A549 (cell line): Measurements from ENCODE around the gene CCDC92B. TPM values are rescaled to one million over a fixed set of nuclear protein-coding genes. Genes with fewer than 3 reads are reported as not detected.
A peak's percentile ranks its signal among the peaks of the same experiment; 100 is the strongest.

Experiments used
- ATAC-seq, 2 experiments: fragments of 200-7000 bp in 1 of 2; fragments of >200 bp in 1 of 2; cut with Nextera tagmentation in 1 of 2; cut with Tn5 transposase in 1 of 2; 3 replicates each; pipeline versions ENCODE4 v1.8.0 to v1.9.1; 2018 to 2020; ENCODE audit warnings: mild to moderate bottlenecking in 1 of 2, moderate library complexity in 1 of 2
- CTCF ChIA-PET: fragments of 300-600 bp; sonication (Branson Sonifier 250); formaldehyde crosslinking; extraction: SDS; loops from one replicate; lab custom pipeline; 2021; ENCODE audit warnings: antibody characterized with exemption, inconsistent platforms; lab: Yijun Ruan, JAX
- POLR2A ChIA-PET: fragments of 350-600 bp; formaldehyde crosslinking; extraction: SDS; loops from one replicate; lab custom pipeline; 2021; ENCODE audit warnings: antibody characterized with exemption, inconsistent platforms; lab: Yijun Ruan, JAX
- DNase-seq, 2 experiments: peaks; one replicate each; pipeline versions ENCODE4 v3.0.0 to v3.0.0-alpha.2; 2011 to 2016; ENCODE audit warnings: low read depth in 1 of 2, low spot score in 1 of 2
- FAIRE-seq: peaks from 2 replicates; lab custom pipeline; 2011; peaks lifted over from hg19 to GRCh38; lab: Jason Lieb, UNC
- H3K27ac ChIP-seq, 2 experiments: fragments of >200 bp; sonication (Bioruptor Twin); formaldehyde crosslinking; 3 replicates each; pipeline ENCODE4 v1.5.1; 2016 to 2017
- H3K4me1 ChIP-seq: fragments of >200 bp; sonication (Bioruptor Twin); formaldehyde crosslinking; 3 replicates; pipeline ENCODE4 v1.6.1; 2016
- H3K4me2 ChIP-seq: fragments of >200 bp; sonication (Bioruptor Twin); formaldehyde crosslinking; 3 replicates; pipeline ENCODE4 v1.6.1; 2016
- H3K4me3 ChIP-seq: fragments of >200 bp; sonication (Bioruptor Twin); formaldehyde crosslinking; 3 replicates; pipeline ENCODE4 v1.5.1; 2016
- H3K9me3 ChIP-seq: fragments of >200 bp; sonication (Bioruptor Twin); formaldehyde crosslinking; 3 replicates; pipeline ENCODE4 v1.6.1; 2016
- CHD4 ChIP-seq: fragments of 200-600 bp; sonication (generic); IDR thresholded peaks from 2 replicates; pipeline ENCODE4 v1.6.1; 2016; ENCODE audit warnings: antibody characterized with exemption, mild to moderate bottlenecking, borderline replicate concordance
- ESRRA ChIP-seq: fragments of 150-350 bp; IDR thresholded peaks from 2 replicates; pipeline ENCODE4 v1.6.1; 2014; ENCODE audit warnings: mild to moderate bottlenecking, low read length, borderline replicate concordance
- FOXS1 ChIP-seq: fragments of 250-450 bp; sonication (Bioruptor Pico); IDR thresholded peaks from 2 replicates; pipeline ENCODE4 v1.5.0; 2020; ENCODE audit warnings: mild to moderate bottlenecking, moderate library complexity
- JUN ChIP-seq, 2 experiments: fragments of >200 bp; sonication (Bioruptor Twin); formaldehyde crosslinking; IDR thresholded peaks; 2 replicates in 1 of 2; 3 replicates in 1 of 2; pipeline ENCODE4 v1.6.1; 2016 to 2017
- KDM1A ChIP-seq: fragments of 200-600 bp; sonication (generic); IDR thresholded peaks from 2 replicates; pipeline ENCODE4 v1.6.1; 2016; ENCODE audit warnings: low read depth, mild to moderate bottlenecking
- KDM5A ChIP-seq: fragments of 200-600 bp; sonication (generic); IDR thresholded peaks from 2 replicates; pipeline ENCODE4 v1.6.1; 2016; ENCODE audit warnings: antibody characterized with exemption, mild to moderate bottlenecking
- MAX ChIP-seq: IDR thresholded peaks from 2 replicates; pipeline ENCODE4 v1.6.1; 2012
- MAZ ChIP-seq: fragments of 150-350 bp; IDR thresholded peaks from 2 replicates; pipeline ENCODE4 v1.6.1; 2014; ENCODE audit warnings: antibody characterized with exemption, low read depth, low read length, borderline replicate concordance
- NPAS2 ChIP-seq: fragments of 250-450 bp; sonication (Bioruptor Pico); IDR thresholded peaks from 2 replicates; pipeline ENCODE4 v1.8.0; 2022; ENCODE audit warnings: mild to moderate bottlenecking, moderate library complexity, borderline replicate concordance
- RAD21 ChIP-seq, 2 experiments: fragments of >200 bp in 1 of 2; sonication (Bioruptor Twin) in 1 of 2; formaldehyde crosslinking in 1 of 2; IDR thresholded peaks in 1 of 2; conservative IDR thresholded peaks in 1 of 2; 2 replicates in 1 of 2; 3 replicates in 1 of 2; pipeline ENCODE4 v1.6.1; 2012 to 2018; ENCODE audit warnings: inconsistent platforms in 1 of 2
- TFCP2L1 ChIP-seq: fragments of 250-450 bp; sonication (Bioruptor Pico); IDR thresholded peaks from 2 replicates; pipeline ENCODE4 v1.5.0; 2021; ENCODE audit warnings: mild to moderate bottlenecking
- TP53 ChIP-seq: fragments of 250-450 bp; sonication (Bioruptor Pico); IDR thresholded peaks from 2 replicates; pipeline ENCODE4 v1.5.0; 2021; ENCODE audit warnings: mild to moderate bottlenecking, moderate library complexity
- USF2 ChIP-seq: fragments of 450-650 bp; IDR thresholded peaks from 2 replicates; pipeline ENCODE4 v1.6.1; 2014; ENCODE audit warnings: antibody characterized with exemption
- ZSCAN20 ChIP-seq: fragments of 250-450 bp; sonication (Bioruptor Pico); IDR thresholded peaks from 2 replicates; pipeline ENCODE4 v1.8.0; 2022; ENCODE audit warnings: mild to moderate bottlenecking, moderate library complexity
- WGBS: methylation state at CpG from one replicate; pipeline ENCODE4 v1.1.6; 2017; ENCODE audit errors: missing lambda C conversion rate; 5-methylcytosine and 5-hydroxymethylcytosine counted together
- polyA plus RNA-seq, 4 experiments: library from polyadenylated mRNA; depleted of rRNA in 3 of 4; stranded (reverse); fragments of >200 nt; fragmentation: RNase III in 1 of 4; extraction: RNeasy Plus Mini Kit Qiagen cat#74134 plus additional on column Dnase treatment in 1 of 4; gene quantifications; 2 replicates in 3 of 4; 3 replicates in 1 of 4; pipeline ENCODE4 v1.2.3, GENCODE V29; 2011 to 2017

Gene CCDC92B
- polyA plus RNA-seq, 2 of the 4 experiments (the other 2 are of a cell fraction) = 0.05 to 0.08 TPM

- no peak for FAIRE-seq
- no peak for ATAC-seq
- no peak overlapping the region for H3K4me3 ChIP-seq
- WGBS = 95% methylated on average over 57 of the region's 71 CpGs
- H3K9me3 ChIP-seq = no peaks in the 10 kb centered on the region
- no peak for DNase-seq
- TF ChIP-seq CHD4 = no peak
- ChIA-PET CTCF (interaction anchor here (1.6 kb wide), 1 partner anchor 309 kb away, joined by 3 read pairs; no protein-coding TSS in a partner anchor), POLR2A (no interaction called here)
- H3K4me2 ChIP-seq = no peak overlapping the region
- no peak overlapping the region for H3K27ac ChIP-seq
- no peaks in the 10 kb centered on the region for H3K4me1 ChIP-seq
These were observed 57.3 kb downstream of the CCDC92B start for GRCh38 chr17:2691965-2692780.

GRCh38 chr17:2691069-2691871, 58.2 kb downstream of the CCDC92B start:
- FAIRE-seq (no peak), DNase-seq (no peak), ATAC-seq (no peak)
- Histone ChIP-seq H3K27ac (no peak overlapping the region), H3K4me3 (no peak overlapping the region), H3K4me2 (no peak overlapping the region), H3K4me1 (no peaks in the 10 kb centered on the region), H3K9me3 (no peaks in the 10 kb centered on the region)
- whole genome bisulfite sequencing = 95% methylated on average over 62 of the region's 62 CpGs
- POLR2A ChIA-PET = no interaction called here
- CTCF ChIA-PET = no interaction called here
- TF ChIP-seq USF2 (no peak), JUN (IDR thresholded peaks at IDR 0.05) (0 out of 5 replicates have a peak, but pooled peaks of 1 of the 2 experiments have one; percentile 16)
- TF ChIP-seq, all 56 proteins: peak for 1

- FAIRE-seq (no peak), DNase-seq (no peak), ATAC-seq (no peak)
- Histone ChIP-seq H3K4me1 (no peaks in the 10 kb centered on the region), H3K9me3 (no peaks in the 10 kb centered on the region), H3K4me2 (no peak overlapping the region), H3K4me3 (no peak overlapping the region), H3K27ac (no peak overlapping the region)
- ChIA-PET POLR2A (no interaction called here), CTCF (interaction anchor here (1.2 kb wide), 1 partner anchor 17 kb away, joined by 3 read pairs; no protein-coding TSS in a partner anchor)
- TF ChIP-seq ESRRA = no peak
- no peak for TF ChIP-seq FOXS1 (CRISPR knock-in tag)
- no peak for TF ChIP-seq KDM1A
- TF ChIP-seq CHD4 = no peak
- no peak for TF ChIP-seq ZSCAN20 (CRISPR knock-in tag)
- TF ChIP-seq MAX = no peak
- no peak for TF ChIP-seq TP53 (CRISPR knock-in tag)
- no peak for TF ChIP-seq MAZ
- TF ChIP-seq TFCP2L1 (CRISPR knock-in tag) = no peak
- no peak for TF ChIP-seq RAD21 (conservative IDR thresholded peaks at IDR 0.05 in 1 of 2, IDR thresholded peaks at IDR 0.05 in 1 of 2)
- TF ChIP-seq NPAS2 (CRISPR knock-in tag) = no peak
- no peak for TF ChIP-seq KDM5A
- 96% methylated on average over 48 of the region's 55 CpGs for WGBS
These were observed 59.0 kb downstream of the CCDC92B start for GRCh38 chr17:2690165-2691068.
